HepG2 (cell line): ENCODE data around the gene BORCS5. TPM values are rescaled to one million over a fixed set of nuclear protein-coding genes. Genes with fewer than 3 reads are reported as not detected.

Experiments
- CEBPB ChIP-seq: IDR thresholded peaks from 2 replicates; pipeline ENCODE4 v1.6.1; 2011; ENCODE audit warnings: low read depth, low read length, improper control_type of control experiment, borderline replicate concordance
- FOSL1 ChIP-seq: sonication (generic); formaldehyde crosslinking; IDR thresholded peaks from 2 replicates; pipeline ENCODE4 v1.9.0; 2021; ENCODE audit warnings: missing genetic modification reagents, borderline replicate concordance
- FOSL2 ChIP-seq: sonication (generic); formaldehyde crosslinking; IDR thresholded peaks from 2 replicates; pipeline ENCODE4 v1.4.0; 2020; ENCODE audit warnings: missing genetic modification reagents
- HMG20B ChIP-seq: conservative IDR thresholded peaks from 2 replicates; pipeline ENCODE4 v1.6.1; 2016; ENCODE audit warnings: missing genetic modification reagents, missing compliant biosample characterization
- PATZ1 ChIP-seq: sonication (generic); formaldehyde crosslinking; IDR thresholded peaks from 2 replicates; pipeline ENCODE4 v1.4.0; 2020; ENCODE audit warnings: missing genetic modification reagents
- PRMT3 ChIP-seq: sonication (generic); formaldehyde crosslinking; IDR thresholded peaks from 2 replicates; pipeline ENCODE4 v1.8.1; 2022; ENCODE audit warnings: low read depth, mild to moderate bottlenecking, moderate library complexity, missing genetic modification reagents, borderline replicate concordance
- PRPF4 ChIP-seq: fragments of 200-400 bp; formaldehyde crosslinking; IDR thresholded peaks from 2 replicates; pipeline ENCODE4 v1.6.1; 2016; ENCODE audit warnings: low read length, low read depth; ENCODE audit not compliant: poor library complexity, severe bottlenecking
- RCOR2 ChIP-seq: IDR thresholded peaks from 2 replicates; pipeline ENCODE4 v1.6.1; 2016; ENCODE audit warnings: missing biosample characterization, missing genetic modification reagents
- RERE ChIP-seq: IDR thresholded peaks from 2 replicates; pipeline ENCODE4 v1.6.1; 2016; ENCODE audit warnings: low read depth, missing genetic modification reagents, missing compliant biosample characterization
- ZBTB21 ChIP-seq: sonication (generic); formaldehyde crosslinking; IDR thresholded peaks from 2 replicates; pipeline ENCODE4 v1.4.0; 2020; ENCODE audit warnings: missing genetic modification reagents
- ZKSCAN5 ChIP-seq: sonication (generic); formaldehyde crosslinking; IDR thresholded peaks from 2 replicates; pipeline ENCODE4 v1.5.1; 2020; ENCODE audit warnings: mild to moderate bottlenecking, missing genetic modification reagents
- polyA plus RNA-seq, 8 experiments: library from polyadenylated mRNA; depleted of rRNA in 3 of 8; stranded (reverse) in 7 of 8; unstranded in 1 of 8; fragments of >200 nt; fragmentation: Illumina TruSeq in 4 of 8; extraction: Trizol in 4 of 8; gene quantifications; 2 replicates each; pipeline versions ENCODE4 v1.2.1 to v1.2.3, GENCODE V29; 2011 to 2016; ENCODE audit warnings: low read depth in 4 of 8, missing spikeins in 1 of 8, mixed read lengths in 1 of 8; ENCODE audit not compliant: insufficient read depth in 1 of 8
- total RNA-seq, 5 experiments: library from RNA; depleted of rRNA; stranded (reverse); fragments of >200 nt; fragmentation: Illumina TruSeq; extraction: Trizol; gene quantifications; 2 replicates each; pipeline ENCODE4 v1.2.3, GENCODE V29; 2016; ENCODE audit warnings: low read depth in 1 of 5

Gene BORCS5
- total and polyA plus RNA-seq, 2 of the 13 experiments (the other 11 are each of a cell fraction or from before 2014, with no cell fraction given) = 3.9 to 4.7 TPM

GRCh38 chr12:12439636-12440035, 82.8 kb downstream of the BORCS5 start (continued):
- TF ChIP-seq CEBPB (peak; percentile 93), PRMT3 (CRISPR knock-in tag) (no peak), ZKSCAN5 (CRISPR knock-in tag) (peak; percentile 95), FOSL1 (CRISPR knock-in tag) (peak; percentile 67; the same call in 1 of the 2 replicates), PRPF4 (no peak), FOSL2 (CRISPR knock-in tag) (peak; percentile 97), PATZ1 (CRISPR knock-in tag) (0 out of 2 replicates have a peak, but pooled peaks have one; percentile 18), RERE (CRISPR knock-in tag) (peak; percentile 66; the same call in 1 of the 2 replicates), HMG20B (CRISPR knock-in tag) (0 out of 2 replicates have a peak, but pooled peaks have one; percentile 14), ZBTB21 (CRISPR knock-in tag) (0 out of 2 replicates have a peak, but pooled peaks have one; percentile 41), RCOR2 (CRISPR knock-in tag) (peak; percentile 52; the same call in 1 of the 2 replicates)
- TF ChIP-seq, all 625 proteins: peak for 88
